SKM-1 (cell line): ENCODE results near the gene HINT2.
A peak's percentile ranks its signal among the peaks of the same experiment; 100 is the strongest.

Source experiments
- DNase-seq: peaks from one replicate; lab custom pipeline; 2025; ENCODE audit not compliant: unreplicated experiment; lab: John Stamatoyannopoulos, UW

The HINT2 gene

DNA sequence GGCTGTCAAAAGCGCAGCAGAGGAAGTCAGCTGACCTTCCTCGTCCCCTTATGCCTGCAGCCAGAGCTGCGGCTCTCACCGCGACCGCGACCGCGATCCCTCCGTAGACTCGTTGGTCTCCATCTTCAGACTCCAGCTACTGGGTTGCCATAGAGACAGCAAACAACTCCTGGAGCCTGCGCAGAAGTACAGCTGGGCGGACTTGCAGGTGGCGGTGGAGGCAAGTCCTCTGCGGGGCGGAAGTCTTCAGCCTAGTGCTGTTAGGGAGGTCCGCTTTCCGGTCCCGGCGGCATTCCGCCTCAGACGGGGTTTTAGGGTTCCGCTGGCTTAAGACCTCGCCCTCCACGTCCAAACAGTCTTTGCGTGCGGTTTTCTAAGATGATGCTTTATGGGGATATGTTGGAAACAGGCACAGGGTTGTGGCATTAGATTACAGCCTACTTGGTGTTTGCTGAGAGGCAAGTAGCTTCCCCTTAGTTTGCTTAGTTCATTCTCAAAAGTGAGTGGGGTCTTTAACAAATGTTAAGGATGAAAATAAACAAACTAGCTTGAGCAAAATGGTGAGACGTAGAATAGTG, 2.7 kb downstream of the HINT2 start, which contains the start of gene SPAG8:
SPAG8 (minus strand) TSS at position 238 of the 578 bp plus-strand sequence; CDS start at position 123, 115 bp downstream.
- peak; percentile 90 for DNase-seq

GRCh38 chr9:35811381-35812024, 3.3 kb downstream of the HINT2 start:
- no peak for DNase-seq

GRCh38 chr9:35810122-35810521, 4.7 kb downstream of the HINT2 start:
- DNase-seq, result no peak

- no peak for DNase-seq
Measured at GRCh38 chr9:35808433-35808832, 6.4 kb downstream of the HINT2 start.

- DNase-seq, result no peak
Measured at GRCh38 chr9:35806101-35806500, 8.7 kb downstream of the HINT2 start.

- DNase-seq, result no peak
Measured at GRCh38 chr9:35801328-35802128, 13.3 kb downstream of the HINT2 start.

DNA sequence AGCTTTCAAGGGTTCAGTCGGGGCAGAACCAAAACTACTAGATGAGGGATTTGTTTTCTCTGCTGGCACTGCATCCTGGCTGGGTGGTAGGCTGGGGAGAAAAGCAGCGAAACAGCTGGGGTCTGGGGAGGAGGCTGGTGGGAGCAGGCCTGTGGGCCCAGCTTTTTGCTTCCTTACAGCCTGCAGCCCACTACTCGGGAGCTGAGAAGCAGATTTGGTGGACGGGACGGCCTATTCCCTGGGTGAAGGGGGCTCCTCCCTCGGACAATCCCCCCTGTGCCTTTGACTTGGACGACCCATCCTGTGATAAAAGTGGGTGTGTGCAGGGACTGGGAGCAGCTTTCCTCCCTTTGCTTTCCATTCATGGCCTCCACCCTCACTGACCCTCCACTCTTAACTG, 14.3 kb downstream of the HINT2 start:
- no peak for DNase-seq

GRCh38 chr9:35798658-35799374, 16.0 kb downstream of the HINT2 start:
- no peak for DNase-seq

DNA sequence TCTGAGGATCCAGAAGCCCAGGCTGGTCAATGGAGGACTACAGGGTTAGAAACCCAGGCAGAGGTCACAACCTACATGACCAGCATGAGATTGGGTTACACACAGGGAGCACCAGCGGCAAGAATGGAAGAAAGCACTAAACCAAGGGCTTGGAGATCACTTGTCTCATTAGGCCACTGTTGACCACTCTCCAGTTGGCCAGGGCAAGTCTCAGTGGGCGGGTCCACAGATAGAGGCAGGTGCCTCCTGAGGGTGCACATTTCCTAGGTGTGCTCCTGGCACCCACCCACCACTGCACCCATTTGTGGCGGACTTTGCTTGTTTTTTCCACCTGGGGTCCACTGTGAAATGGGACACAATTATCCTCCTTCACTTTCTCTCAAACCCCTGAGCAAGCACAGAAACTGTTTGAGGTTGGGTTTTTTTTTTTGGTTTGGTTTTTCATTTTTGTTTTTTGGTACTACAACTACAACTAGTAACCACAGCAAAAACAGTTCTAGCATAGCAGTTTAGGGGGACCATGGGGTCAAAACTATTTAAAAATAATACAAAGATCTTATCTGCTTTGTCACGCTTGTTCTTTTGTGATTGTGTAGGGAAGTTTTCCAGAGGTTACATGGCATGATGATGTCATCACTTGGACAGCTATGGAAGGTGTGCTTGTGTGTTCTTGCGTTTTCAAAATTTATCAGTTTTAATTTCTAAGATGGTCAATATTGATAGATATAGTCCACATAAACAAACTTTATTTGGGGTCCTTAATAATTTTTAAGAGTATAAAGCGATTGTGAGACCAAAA, 17.3 kb downstream of the HINT2 start:
- no peak for DNase-seq

DNA sequence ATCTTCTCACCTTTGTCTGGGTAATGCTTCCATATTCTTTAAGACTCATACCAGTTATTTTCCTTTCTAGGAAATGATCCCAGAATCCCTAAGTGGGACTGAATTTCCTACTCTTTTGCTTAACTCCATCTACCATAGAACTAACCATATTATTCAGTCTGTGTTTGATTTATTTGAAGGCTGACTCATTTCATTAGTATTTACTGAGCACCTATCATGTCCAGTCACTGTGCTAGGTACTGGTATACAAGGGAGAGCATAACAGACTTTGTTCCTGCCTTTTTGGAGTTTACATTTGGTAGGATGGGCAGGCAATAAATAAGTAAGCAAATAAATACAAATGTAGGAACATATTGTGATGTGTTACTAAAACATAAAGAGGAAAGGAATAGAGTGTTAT, 19.1 kb downstream of the HINT2 start:
- DNase-seq, result no peak

DNA sequence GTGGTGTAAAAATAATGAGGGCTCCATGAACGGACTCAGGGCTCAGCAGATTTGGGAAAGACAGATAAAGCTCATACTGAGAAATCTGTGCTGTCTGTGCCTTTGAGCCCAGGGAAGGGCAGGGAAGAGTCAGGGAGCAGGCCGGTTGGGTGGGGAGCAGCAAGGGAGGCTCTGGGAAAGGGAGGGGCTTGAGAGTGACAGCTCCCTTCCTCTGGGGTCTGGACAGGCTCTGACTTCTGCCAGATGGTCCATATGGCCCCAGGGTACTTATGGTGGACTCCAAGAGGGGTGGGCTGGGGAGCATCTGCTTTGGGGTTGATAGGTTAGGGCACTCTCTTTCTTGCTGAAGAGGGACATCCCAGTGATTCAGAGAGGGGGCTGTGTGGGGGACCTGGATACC, 21.4 kb downstream of the HINT2 start:
- DNase-seq, result no peak

- no peak for DNase-seq
Measured at GRCh38 chr9:35792826-35793225, 22.0 kb downstream of the HINT2 start.

DNA sequence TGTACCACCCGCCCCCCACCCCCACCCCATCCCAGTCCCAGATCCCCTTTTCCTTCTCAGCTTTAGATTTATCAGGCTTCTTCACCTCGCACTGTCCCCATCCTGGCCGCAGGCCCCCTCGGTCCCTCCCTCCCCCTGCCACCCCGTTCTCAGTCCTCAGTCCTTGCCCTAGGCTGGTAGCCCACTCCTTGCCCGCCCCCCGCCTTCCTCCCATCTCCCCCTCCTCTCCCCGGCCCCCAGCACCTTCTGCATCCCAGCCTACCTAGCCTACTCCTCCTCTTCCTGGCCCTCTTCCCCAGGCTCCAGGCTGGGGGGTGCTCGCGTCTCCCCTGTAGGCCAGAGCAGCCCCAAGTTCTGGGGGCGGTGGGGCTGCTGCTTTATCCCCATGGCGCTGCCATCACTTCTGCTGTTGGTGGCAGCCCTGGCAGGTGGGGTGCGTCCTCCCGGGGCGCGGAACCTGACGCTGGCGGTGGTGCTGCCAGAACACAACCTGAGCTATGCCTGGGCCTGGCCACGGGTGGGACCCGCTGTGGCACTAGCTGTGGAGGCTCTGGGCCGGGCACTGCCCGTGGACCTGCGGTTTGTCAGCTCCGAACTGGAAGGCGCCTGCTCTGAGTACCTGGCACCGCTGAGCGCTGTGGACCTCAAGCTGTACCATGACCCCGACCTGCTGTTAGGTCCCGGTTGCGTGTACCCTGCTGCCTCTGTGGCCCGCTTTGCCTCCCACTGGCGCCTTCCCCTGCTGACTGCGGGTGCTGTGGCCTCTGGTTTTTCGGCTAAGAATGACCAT, 22.6 kb downstream of the HINT2 start:
- DNase-seq, result no peak

DNA sequence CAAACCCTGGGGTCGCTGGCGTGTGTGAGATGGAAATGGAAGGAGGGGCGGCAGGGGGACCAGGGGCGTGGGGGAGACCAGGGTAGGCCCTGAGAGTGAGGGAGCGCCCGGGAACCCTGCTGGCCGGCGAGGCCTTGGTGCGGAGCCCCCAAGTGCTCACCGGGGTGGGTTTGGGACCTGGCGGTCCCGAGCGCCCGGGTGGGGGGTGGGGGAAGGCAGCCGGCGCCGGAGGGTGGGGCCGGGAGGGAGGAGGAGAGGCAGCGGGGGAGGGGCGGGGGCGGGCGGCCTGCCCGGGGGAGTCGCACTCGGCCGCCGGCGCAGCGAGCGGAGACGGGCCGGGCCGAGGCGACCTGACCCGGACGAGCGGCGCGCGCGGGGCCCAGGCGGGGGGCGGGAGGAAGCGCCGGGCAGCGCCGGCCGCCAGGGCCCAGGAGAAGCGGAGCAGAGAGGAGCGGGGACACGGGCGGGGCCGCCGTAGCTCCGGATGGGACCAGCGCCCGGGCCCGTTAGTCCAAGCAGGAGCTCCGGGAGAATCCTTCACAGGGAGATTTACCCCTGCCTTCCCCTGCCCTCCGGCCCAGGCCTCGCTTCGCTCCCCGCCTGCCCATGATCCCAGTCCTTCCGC, 23.4 kb downstream of the HINT2 start, which contains the start of gene NPR2:
NPR2 (plus strand) TSS at position 295 of the 625 bp plus-strand sequence. CDS start 818 bp downstream, outside the sequence.
- DNase-seq, result no peak

GRCh38 chr9:35790385-35791296, 24.2 kb downstream of the HINT2 start:
- peak; percentile 13 for DNase-seq

- DNase-seq, result no peak
Measured at GRCh38 chr9:35790025-35790384, 24.8 kb downstream of the HINT2 start.

DNA sequence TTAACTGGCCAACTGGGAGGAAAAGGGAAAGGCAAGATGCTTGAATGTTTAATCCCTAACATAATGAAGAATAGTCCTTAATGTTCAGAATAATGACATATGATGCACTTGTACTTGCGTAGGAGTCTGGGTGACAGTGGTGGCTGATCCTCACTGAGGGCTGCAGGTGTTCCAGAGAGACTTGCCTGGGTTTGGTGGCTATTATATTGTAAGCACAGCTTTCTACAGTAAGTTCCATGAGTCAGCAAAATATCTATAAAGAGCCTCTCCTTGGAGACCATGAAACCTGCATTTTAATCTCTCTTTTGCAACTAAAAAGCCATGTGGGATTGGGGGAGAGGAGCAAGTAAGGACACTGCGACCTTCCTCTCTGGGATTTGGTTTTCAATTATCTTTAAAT, 25.3 kb downstream of the HINT2 start:
- DNase-seq, result no peak

DNA sequence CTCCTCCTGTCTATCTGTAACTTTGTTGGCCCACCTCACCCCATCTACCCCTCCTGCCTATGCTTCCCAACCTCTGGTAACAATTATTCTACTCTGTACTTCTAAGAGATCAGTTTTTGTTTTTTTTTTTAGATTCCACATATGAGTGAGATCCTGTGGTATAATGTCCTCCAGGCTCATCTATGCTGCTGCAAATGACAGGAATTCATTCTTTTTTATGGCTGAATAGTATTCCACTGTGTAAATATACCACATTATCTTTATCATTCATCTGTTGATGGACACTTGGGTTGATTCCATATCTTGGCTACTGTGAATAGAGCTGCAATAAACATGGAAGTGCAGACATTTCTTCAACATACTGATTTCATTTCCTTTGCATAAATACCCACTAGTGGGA, 31.4 kb downstream of the HINT2 start:
- no peak for DNase-seq
